ENCODE data around the gene SOX15. TPM values are rescaled to one million over a fixed set of nuclear protein-coding genes. Genes with fewer than 3 reads are reported as not detected.

SOX15 gene
- total RNA-seq, 2 experiments from 2014 or later, result 0.84 to 1.6 TPM

- H3K4me3 ChIP-seq (ENCODE audit: low read depth, low read length, poor library complexity, severe bottlenecking), result no peak within 1 kb of the TSS
- no peaks in the 10 kb centered on the region for H3K36me3 ChIP-seq (ENCODE audit: insufficient read depth, low read length)
- no peaks in the 10 kb centered on the region for H4K20me1 ChIP-seq (ENCODE audit: insufficient read depth, low read length)
- H3K9me2 ChIP-seq (ENCODE audit: insufficient read depth, low read length), result no peaks in the 10 kb centered on the region
- H3K27ac ChIP-seq (ENCODE audit: low read depth, low read length, poor library complexity, severe bottlenecking), result no peak within 1 kb of the TSS
- H3K79me2 ChIP-seq (ENCODE audit: insufficient read depth, low read depth, low read length), result no peaks in the 10 kb centered on the region
- no peak within 1 kb of the TSS for H3K4me2 ChIP-seq (ENCODE audit: low read length)
- POLR2A ChIA-PET, result interaction anchor here (2.0 kb wide), 1 partner anchor 12 kb away, joined by 9 read pairs; no protein-coding TSS in a partner anchor
- no peak within 1 kb of the TSS for H2AFZ ChIP-seq (ENCODE audit: low read length)
- peaks cover 14% of the 10 kb centered on the region for H3K4me1 ChIP-seq (ENCODE audit: insufficient read depth, low read length, poor library complexity, severe bottlenecking)
- no peaks in the 10 kb centered on the region for H3K9me3 ChIP-seq (ENCODE audit: low read length)
- no peak for DNase-seq (ENCODE audit: low spot score)
- TF ChIP-seq EZH2phosphoT487 (IDR thresholded peaks at IDR 0.05; ENCODE audit: borderline replicate concordance, low read depth, low read length) (no peak), CTCF (conservative IDR thresholded peaks at IDR 0.05; ENCODE audit: low read length) (no peak)
- BruUV-seq (replicated peaks), result no TSS peak
- CTCF ChIA-PET (ENCODE audit: unreplicated experiment), result no interaction called here
- intact Hi-C loops (cut with micrococcal nuclease; ENCODE audit: unreplicated experiment), result no loop called here
These were observed 41.1 kb downstream of the SOX15 start, which contains the start of gene TNFSF12 for GRCh38 chr17:7548585-7549400. Gene TNFSF12 (plus strand): TSS chr17:7549058. CDS start chr17:7549154, 96 bp downstream.

GRCh38 chr17:7544911-7545310, 45.0 kb downstream of the SOX15 start:
- Histone ChIP-seq H3K79me2 (ENCODE audit: insufficient read depth, low read depth, low read length) (no peaks in the 10 kb centered on the region), H3K4me2 (ENCODE audit: low read length) (no peak overlapping the region), H3K36me3 (ENCODE audit: insufficient read depth, low read length) (no peaks in the 10 kb centered on the region), H2AFZ (ENCODE audit: low read length) (no peak overlapping the region), H3K9me3 (ENCODE audit: low read length) (no peaks in the 10 kb centered on the region), H3K4me3 (ENCODE audit: low read depth, low read length, poor library complexity, severe bottlenecking) (no peak overlapping the region), H3K27ac (ENCODE audit: low read depth, low read length, poor library complexity, severe bottlenecking) (no peak overlapping the region), H4K20me1 (ENCODE audit: insufficient read depth, low read length) (no peaks in the 10 kb centered on the region), H3K4me1 (ENCODE audit: insufficient read depth, low read length, poor library complexity, severe bottlenecking) (no peaks in the 10 kb centered on the region), H3K9me2 (ENCODE audit: insufficient read depth, low read length) (no peaks in the 10 kb centered on the region)
- TF ChIP-seq CTCF (conservative IDR thresholded peaks at IDR 0.05; ENCODE audit: low read length) (no peak), EZH2phosphoT487 (IDR thresholded peaks at IDR 0.05; ENCODE audit: borderline replicate concordance, low read depth, low read length) (no peak)
- CTCF ChIA-PET (ENCODE audit: unreplicated experiment), result no interaction called here
- no TSS peak for BruUV-seq (replicated peaks)
- intact Hi-C loops (cut with micrococcal nuclease; ENCODE audit: unreplicated experiment), result no loop called here
- POLR2A ChIA-PET, result no interaction called here
- DNase-seq (ENCODE audit: low spot score), result no peak

- Histone ChIP-seq H3K9me2 (ENCODE audit: insufficient read depth, low read length) (no peaks in the 10 kb centered on the region), H3K9me3 (ENCODE audit: low read length) (0 out of 2 replicates have a peak, but pooled peaks cover 4% of the 10 kb centered on the region), H3K4me2 (ENCODE audit: low read length) (no peak overlapping the region), H2AFZ (ENCODE audit: low read length) (no peak overlapping the region), H3K36me3 (ENCODE audit: insufficient read depth, low read length) (no peaks in the 10 kb centered on the region), H3K27ac (ENCODE audit: low read depth, low read length, poor library complexity, severe bottlenecking) (no peak overlapping the region), H4K20me1 (ENCODE audit: insufficient read depth, low read length) (no peaks in the 10 kb centered on the region), H3K79me2 (ENCODE audit: insufficient read depth, low read depth, low read length) (no peaks in the 10 kb centered on the region), H3K4me1 (ENCODE audit: insufficient read depth, low read length, poor library complexity, severe bottlenecking) (no peaks in the 10 kb centered on the region), H3K4me3 (ENCODE audit: low read depth, low read length, poor library complexity, severe bottlenecking) (no peak overlapping the region)
- CTCF ChIA-PET (ENCODE audit: unreplicated experiment), result no interaction called here
- intact Hi-C loops (cut with micrococcal nuclease; ENCODE audit: unreplicated experiment), result no loop called here
- TF ChIP-seq CTCF (conservative IDR thresholded peaks at IDR 0.05; ENCODE audit: low read length) (no peak), EZH2phosphoT487 (IDR thresholded peaks at IDR 0.05; ENCODE audit: borderline replicate concordance, low read depth, low read length) (no peak)
- POLR2A ChIA-PET, result no interaction called here
- DNase-seq (ENCODE audit: low spot score), result no peak
- no TSS peak for BruUV-seq (replicated peaks)
These were observed 48.7 kb downstream of the SOX15 start for GRCh38 chr17:7541074-7541621.
